ENCODE results near the gene MDP1.

DNA sequence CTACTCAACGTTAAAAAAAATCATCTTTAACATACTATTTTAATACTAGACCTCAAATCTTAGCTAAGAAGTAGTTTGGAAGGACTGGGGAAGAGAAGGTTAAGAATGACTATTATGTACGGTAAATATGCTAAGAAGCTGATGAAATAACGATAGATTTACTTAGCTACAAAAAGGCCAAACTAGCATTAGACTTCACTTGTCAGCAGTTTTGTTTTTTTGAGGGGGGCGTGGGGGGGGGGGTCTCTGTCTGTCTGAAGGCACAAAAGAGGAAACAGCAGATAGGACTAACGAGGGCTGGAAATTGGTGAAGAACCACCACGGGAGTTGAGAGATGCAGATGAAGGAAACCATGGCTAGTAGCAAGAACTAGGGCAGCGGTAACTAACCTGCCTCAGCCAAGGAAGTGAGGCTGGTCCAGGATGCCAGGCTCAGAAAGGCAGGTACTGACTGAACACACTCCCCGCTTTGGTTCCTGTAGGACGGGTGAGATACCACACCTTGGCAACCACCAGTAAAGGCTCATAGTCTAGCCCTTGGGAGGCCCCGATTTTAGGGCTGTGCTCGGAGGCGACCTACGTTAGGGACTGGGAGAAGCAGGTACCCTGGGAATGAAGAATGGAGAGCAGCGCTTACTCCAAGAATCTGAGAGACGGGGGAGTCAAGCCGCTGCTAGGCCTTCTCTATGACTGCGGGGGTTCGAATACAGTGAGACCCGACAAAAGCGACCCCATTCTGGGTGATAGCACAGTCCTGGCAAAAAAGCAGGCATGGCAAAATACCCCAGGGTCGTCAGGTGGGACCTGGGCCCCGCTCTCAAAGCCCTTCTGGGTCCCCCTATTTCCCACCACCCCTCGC, 15.6 kb upstream of the MDP1 start:
- TF ChIP-seq YY1 (IDR thresholded peaks at IDR 0.05; ENCODE audit: insufficient read depth, insufficient read length) (no peak), ZNF274 (IDR thresholded peaks at IDR 0.05; ENCODE audit: low read depth, low read length) (no peak)

Data from NT2/D1 (cell line).